HEK293 (cell line): ENCODE data around the gene SSBP3.

ENCODE experiments used
- CTCF ChIA-PET: fragments of 350-600 bp; formaldehyde crosslinking; extraction: SDS; loops from one replicate; lab custom pipeline; 2021; ENCODE audit warnings: antibody characterized with exemption; lab: Yijun Ruan, JAX
- POLR2A ChIA-PET: fragments of 300-600 bp; formaldehyde crosslinking; extraction: SDS; loops from one replicate; lab custom pipeline; 2020; ENCODE audit warnings: antibody characterized with exemption, inconsistent platforms; lab: Yijun Ruan, JAX
- H3K27ac ChIP-seq: fragments of 200-500 bp; sonication (Bioruptor generic); 2 replicates; pipeline ENCODE4 v1.5.1; 2014; ENCODE audit warnings: low read depth, low read length, control low read depth, inconsistent platforms; ENCODE audit errors: extremely low read depth
- H3K36me3 ChIP-seq, 2 experiments: fragments of 200-500 bp in 1 of 2; sonication (Bioruptor generic) in 1 of 2; 1 replicate in 1 of 2; 2 replicates in 1 of 2; pipeline ENCODE4 v1.5.1; 2014 to 2017; ENCODE audit warnings: inconsistent platforms in 2 of 2, low read length in 2 of 2; ENCODE audit not compliant: control insufficient read depth in 2 of 2, insufficient read depth in 1 of 2
- H3K4me1 ChIP-seq: fragments of 200-500 bp; sonication (Bioruptor generic); 2 replicates; pipeline ENCODE4 v1.5.1; 2014; ENCODE audit warnings: mild to moderate bottlenecking, low read length, inconsistent platforms; ENCODE audit not compliant: control insufficient read depth, insufficient read depth
- H3K4me3 ChIP-seq: 2 replicates; pipeline ENCODE4 v1.5.1; 2011; ENCODE audit warnings: low read depth, mild to moderate bottlenecking, control low read depth, low read length, moderate library complexity
- H3K9me3 ChIP-seq: fragments of 200-500 bp; sonication (Bioruptor generic); 2 replicates; pipeline ENCODE4 v1.5.1; 2014; ENCODE audit warnings: low read depth, low read length, inconsistent platforms; ENCODE audit not compliant: control insufficient read depth, insufficient read depth
- IKZF3 ChIP-seq: fragments of 450-650 bp; IDR thresholded peaks from 2 replicates; pipeline ENCODE4 v1.5.0; 2018; ENCODE audit warnings: missing biosample characterization, mild to moderate bottlenecking, missing genetic modification characterization, moderate library complexity
- KLF1 ChIP-seq: fragments of 450-650 bp; formaldehyde crosslinking; IDR thresholded peaks from 2 replicates; pipeline ENCODE4 v1.5.1; 2016; ENCODE audit warnings: missing biosample characterization, missing genetic modification characterization
- PRDM10 ChIP-seq: fragments of 450-650 bp; formaldehyde crosslinking; IDR thresholded peaks from 2 replicates; pipeline ENCODE4 v1.5.1; 2016; ENCODE audit warnings: missing biosample characterization, missing genetic modification characterization
- REPIN1 ChIP-seq: fragments of 450-650 bp; formaldehyde crosslinking; IDR thresholded peaks from 2 replicates; pipeline ENCODE4 v1.5.1; 2017; ENCODE audit warnings: missing biosample characterization, missing genetic modification characterization, low read depth
- SCRT1 ChIP-seq: fragments of 450-650 bp; formaldehyde crosslinking; IDR thresholded peaks from 2 replicates; pipeline ENCODE4 v1.5.1; 2016; ENCODE audit warnings: missing biosample characterization, missing genetic modification characterization, borderline replicate concordance
- SCRT2 ChIP-seq: fragments of 450-650 bp; formaldehyde crosslinking; IDR thresholded peaks from 2 replicates; pipeline ENCODE4 v1.5.1; 2016; ENCODE audit warnings: missing biosample characterization, missing genetic modification characterization
- SP7 ChIP-seq: fragments of 450-650 bp; formaldehyde crosslinking; IDR thresholded peaks from 2 replicates; pipeline ENCODE4 v1.5.1; 2016; ENCODE audit warnings: missing biosample characterization, missing genetic modification characterization
- ZBTB49 ChIP-seq: fragments of 450-650 bp; formaldehyde crosslinking; IDR thresholded peaks from 2 replicates; pipeline ENCODE4 v1.5.1; 2016; ENCODE audit warnings: missing biosample characterization, missing genetic modification characterization, low read depth
- ZEB2 ChIP-seq: fragments of 450-650 bp; formaldehyde crosslinking; IDR thresholded peaks from 2 replicates; pipeline ENCODE4 v1.5.1; 2016; ENCODE audit warnings: missing biosample characterization, missing genetic modification characterization
- ZFP69B ChIP-seq: fragments of 450-650 bp; formaldehyde crosslinking; IDR thresholded peaks from 2 replicates; pipeline ENCODE4 v1.5.1; 2016; ENCODE audit warnings: missing biosample characterization, missing genetic modification characterization
- ZIC2 ChIP-seq: fragments of 450-650 bp; formaldehyde crosslinking; IDR thresholded peaks from 2 replicates; pipeline ENCODE4 v1.5.1; 2016; ENCODE audit warnings: missing biosample characterization, missing genetic modification characterization
- ZNF19 ChIP-seq: fragments of 450-650 bp; formaldehyde crosslinking; IDR thresholded peaks from 2 replicates; pipeline ENCODE4; 2016; ENCODE audit warnings: missing biosample characterization, missing genetic modification characterization, low read depth
- ZNF221 ChIP-seq: fragments of 450-650 bp; formaldehyde crosslinking; IDR thresholded peaks from 2 replicates; pipeline ENCODE4 v1.5.1; 2017; ENCODE audit warnings: missing biosample characterization, missing genetic modification characterization, borderline replicate concordance
- ZNF24 ChIP-seq: fragments of 450-650 bp; formaldehyde crosslinking; IDR thresholded peaks from 2 replicates; pipeline ENCODE4 v1.5.1; 2016; ENCODE audit warnings: missing biosample characterization, missing genetic modification characterization
- ZNF266 ChIP-seq: fragments of 450-650 bp; formaldehyde crosslinking; IDR thresholded peaks from 2 replicates; pipeline ENCODE4 v1.5.1; 2016; ENCODE audit warnings: missing biosample characterization, missing genetic modification characterization, low read depth
- ZNF311 ChIP-seq: fragments of 450-650 bp; formaldehyde crosslinking; IDR thresholded peaks from 2 replicates; pipeline ENCODE4 v1.5.1; 2017; ENCODE audit warnings: missing biosample characterization, missing genetic modification characterization, borderline replicate concordance
- ZNF366 ChIP-seq: fragments of 450-650 bp; formaldehyde crosslinking; conservative IDR thresholded peaks from 2 replicates; pipeline ENCODE4 v1.5.1; 2016; ENCODE audit warnings: missing biosample characterization, missing genetic modification characterization
- ZNF473 ChIP-seq: fragments of 450-650 bp; formaldehyde crosslinking; IDR thresholded peaks from 2 replicates; pipeline ENCODE4 v1.5.1; 2017; ENCODE audit warnings: missing biosample characterization, missing genetic modification characterization
- ZNF549 ChIP-seq: fragments of 450-650 bp; IDR thresholded peaks from 2 replicates; pipeline ENCODE4 v1.5.1; 2018; ENCODE audit warnings: missing biosample characterization, missing genetic modification characterization, mild to moderate bottlenecking, inconsistent platforms, moderate library complexity
- ZNF560 ChIP-seq: fragments of 450-650 bp; formaldehyde crosslinking; IDR thresholded peaks from 2 replicates; pipeline ENCODE4 v1.5.1; 2017; ENCODE audit warnings: missing biosample characterization, missing genetic modification characterization, borderline replicate concordance
- ZNF600 ChIP-seq: fragments of 450-650 bp; formaldehyde crosslinking; IDR thresholded peaks from 2 replicates; pipeline ENCODE4 v1.5.1; 2016; ENCODE audit warnings: missing biosample characterization, missing genetic modification characterization
- ZNF670 ChIP-seq: fragments of 450-650 bp; formaldehyde crosslinking; IDR thresholded peaks from 2 replicates; pipeline ENCODE4 v1.5.1; 2016; ENCODE audit warnings: missing biosample characterization, missing genetic modification characterization, low read depth
- ZNF76 ChIP-seq: fragments of 450-650 bp; formaldehyde crosslinking; IDR thresholded peaks from 2 replicates; pipeline ENCODE4; 2016; ENCODE audit warnings: low read depth, missing biosample characterization, missing genetic modification characterization, borderline replicate concordance
- TF ChIP-seq, protein P1 (sequence below): fragments of 450-650 bp; formaldehyde crosslinking; IDR thresholded peaks from 2 replicates; pipeline ENCODE4 v1.5.1; 2016; ENCODE audit warnings: missing biosample characterization, missing genetic modification characterization

Gene SSBP3

GRCh38 chr1:54219688-54220003 is 186.5 kb downstream of the SSBP3 start:
- CTCF ChIA-PET: interaction anchor here (0.6 kb wide), 1 partner anchor 114 kb away, joined by 3 read pairs; no protein-coding TSS in a partner anchor
- TF ChIP-seq ZNF24 (tag by site-specific recombination): no peak
- 0 out of 2 replicates have a peak, but pooled peaks have one; percentile 7 for TF ChIP-seq ZNF600 (tag by site-specific recombination)

GRCh38 chr1:54218883-54219687 is 187.1 kb downstream of the SSBP3 start:
- Histone ChIP-seq H3K4me3 (no peak overlapping the region), H3K27ac (no peak overlapping the region), H3K36me3 (peaks cover 20 to 78% of the 10 kb centered on the region in 2 experiments), H3K9me3 (no peaks in the 10 kb centered on the region), H3K4me1 (no peaks in the 10 kb centered on the region)
- CTCF ChIA-PET: interaction anchor here (0.7 kb wide), 1 partner anchor 351 kb away, joined by 3 read pairs; no protein-coding TSS in a partner anchor
- POLR2A ChIA-PET: interaction anchor here (0.6 to 1.9 kb wide), 2 partner anchors 19 to 94 kb away, joined by 6 to 7 read pairs; partner anchors contain the start of genes CYB5RL and MRPL37
- TF ChIP-seq, protein P1, sequence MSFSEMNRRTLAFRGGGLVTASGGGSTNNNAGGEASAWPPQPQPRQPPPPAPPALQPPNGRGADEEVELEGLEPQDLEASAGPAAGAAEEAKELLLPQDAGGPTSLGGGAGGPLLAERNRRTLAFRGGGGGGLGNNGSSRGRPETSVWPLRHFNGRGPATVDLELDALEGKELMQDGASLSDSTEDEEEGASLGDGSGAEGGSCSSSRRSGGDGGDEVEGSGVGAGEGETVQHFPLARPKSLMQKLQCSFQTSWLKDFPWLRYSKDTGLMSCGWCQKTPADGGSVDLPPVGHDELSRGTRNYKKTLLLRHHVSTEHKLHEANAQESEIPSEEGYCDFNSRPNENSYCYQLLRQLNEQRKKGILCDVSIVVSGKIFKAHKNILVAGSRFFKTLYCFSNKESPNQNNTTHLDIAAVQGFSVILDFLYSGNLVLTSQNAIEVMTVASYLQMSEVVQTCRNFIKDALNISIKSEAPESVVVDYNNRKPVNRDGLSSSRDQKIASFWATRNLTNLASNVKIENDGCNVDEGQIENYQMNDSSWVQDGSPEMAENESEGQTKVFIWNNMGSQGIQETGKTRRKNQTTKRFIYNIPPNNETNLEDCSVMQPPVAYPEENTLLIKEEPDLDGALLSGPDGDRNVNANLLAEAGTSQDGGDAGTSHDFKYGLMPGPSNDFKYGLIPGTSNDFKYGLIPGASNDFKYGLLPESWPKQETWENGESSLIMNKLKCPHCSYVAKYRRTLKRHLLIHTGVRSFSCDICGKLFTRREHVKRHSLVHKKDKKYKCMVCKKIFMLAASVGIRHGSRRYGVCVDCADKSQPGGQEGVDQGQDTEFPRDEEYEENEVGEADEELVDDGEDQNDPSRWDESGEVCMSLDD (tag by site-specific recombination): no peak
- peak; percentile 81 for TF ChIP-seq SCRT2 (tag by site-specific recombination)
- TF ChIP-seq ZNF311 (tag by site-specific recombination): no peak
- TF ChIP-seq ZNF560 (tag by site-specific recombination): no peak
- no peak for TF ChIP-seq ZNF366
- TF ChIP-seq ZFP69B (tag by site-specific recombination): no peak
- no peak for TF ChIP-seq ZNF19 (tag by site-specific recombination)
- 0 out of 2 replicates have a peak, but pooled peaks have one; percentile 34 for TF ChIP-seq SCRT1
- no peak for TF ChIP-seq IKZF3
- no peak for TF ChIP-seq PRDM10 (tag by site-specific recombination)
- TF ChIP-seq ZBTB49 (tag by site-specific recombination): no peak
- TF ChIP-seq ZNF76 (tag by site-specific recombination): no peak
- TF ChIP-seq ZNF670 (tag by site-specific recombination): no peak
- TF ChIP-seq ZNF549 (tag by site-specific recombination): no peak
- no peak for TF ChIP-seq ZNF473 (tag by site-specific recombination)
- TF ChIP-seq ZNF266: no peak
- no peak for TF ChIP-seq SP7 (tag by site-specific recombination)
- TF ChIP-seq KLF1 (tag by site-specific recombination): peak; percentile 47; the same call in 1 of the 2 replicates
- TF ChIP-seq ZEB2 (tag by site-specific recombination): no peak
- no peak for TF ChIP-seq REPIN1
- peak; percentile 88 for TF ChIP-seq ZIC2 (tag by site-specific recombination)
- no peak for TF ChIP-seq ZNF221 (tag by site-specific recombination)

More at GRCh38 chr1:54219688-54220003, 186.5 kb downstream of the SSBP3 start:
- no peak overlapping the region for H3K4me3 ChIP-seq
- peaks cover 19 to 73% of the 10 kb centered on the region in 2 experiments; a peak in 2 of 3 replicates for H3K36me3 ChIP-seq
- H3K27ac ChIP-seq: no peak overlapping the region
- H3K4me1 ChIP-seq: no peaks in the 10 kb centered on the region
- no peaks in the 10 kb centered on the region for H3K9me3 ChIP-seq
- POLR2A ChIA-PET: interaction anchor here (1.9 kb wide), 1 partner anchor 20 kb away, joined by 6 read pairs; the partner anchor contains the start of genes CYB5RL and MRPL37
